ENCODE measurements around the gene ZNF627. TPM values are rescaled to one million over a fixed set of nuclear protein-coding genes. Genes with fewer than 3 reads are reported as not detected.

Gene ZNF627
- total RNA-seq, 4 donors from 2014 or later: 0.40 to 10.2 (median 7.0) TPM

- in situ Hi-C loops (cut with MboI; ENCODE audit: low pct_ligation_motif_present in 1 of 4, low pct_unique_long_range_greater_than_20kb in 1 of 4, low sequenced_read_pairs in 3 of 4) (no loop called here), intact Hi-C loops (cut with DNase I; ENCODE audit: low total_unique reads) (no loop called here)
- 79 to 81% methylated on average over 2 to 6 of the region's 6 CpGs for WGBS, 2 donors (ENCODE audit: low coverage in 1 of 2)
- Histone ChIP-seq H3K9me3 (no peaks in the 10 kb centered on the region), H3K36me3 (no peaks in the 10 kb centered on the region), H3K4me3 (no peak overlapping the region), H3K27me3 (no peaks in the 10 kb centered on the region), H3K4me1 (peaks cover 0 to 16% (median 7%) of the 10 kb centered on the region in 4 donors), H3K27ac (no peak overlapping the region)
- TF ChIP-seq POLR2A (IDR thresholded peaks at IDR 0.05): no peak
- no peak for TF ChIP-seq CTCF (IDR thresholded peaks at IDR 0.05)
- no peak for TF ChIP-seq POLR2AphosphoS5 (IDR thresholded peaks at IDR 0.05)
- no peak for TF ChIP-seq EP300 (IDR thresholded peaks at IDR 0.05; ENCODE audit: low read depth)
- no peak for DNase-seq
Observed at GRCh38 chr19:11586331-11586730, 11.0 kb upstream of the ZNF627 start.

- Histone ChIP-seq H3K27me3 (no peaks in the 10 kb centered on the region), H3K27ac (no peak overlapping the region), H3K9me3 (no peaks in the 10 kb centered on the region), H3K4me1 (peaks cover 0 to 6% (median 3%) of the 10 kb centered on the region in 4 donors), H3K36me3 (no peaks in the 10 kb centered on the region), H3K4me3 (no peak overlapping the region)
- 0 to 6% methylated on average over 3 to 7 of the region's 7 CpGs for WGBS, 2 donors (ENCODE audit: low coverage in 1 of 2)
- DNase-seq: peak; percentile 81
- TF ChIP-seq CTCF (IDR thresholded peaks at IDR 0.05) (peak; percentile 86 to 94 (median 90)), EP300 (IDR thresholded peaks at IDR 0.05; ENCODE audit: low read depth) (no peak)
- in situ Hi-C loops (cut with MboI; ENCODE audit: low pct_ligation_motif_present in 1 of 4, low pct_unique_long_range_greater_than_20kb in 1 of 4, low sequenced_read_pairs in 3 of 4): no loop called here
- intact Hi-C loops (cut with DNase I; ENCODE audit: low total_unique reads): no loop called here
Observed at GRCh38 chr19:11587302-11587974, 9.8 kb upstream of the ZNF627 start.

GRCh38 chr19:11587975-11588631 is 9.2 kb upstream of the ZNF627 start:
- Histone ChIP-seq H3K27ac (no peak overlapping the region), H3K9me3 (no peaks in the 10 kb centered on the region), H3K4me1 (peaks cover 0 to 6% (median 2%) of the 10 kb centered on the region in 4 donors), H3K4me3 (no peak overlapping the region), H3K36me3 (no peaks in the 10 kb centered on the region), H3K27me3 (no peaks in the 10 kb centered on the region)
- TF ChIP-seq EP300 (IDR thresholded peaks at IDR 0.05; ENCODE audit: low read depth) (no peak), CTCF (IDR thresholded peaks at IDR 0.05) (peak in 1 of 5 experiments; percentile 5)
- 20 to 53% methylated on average over 1 to 13 of the region's 13 CpGs for WGBS, 2 donors (ENCODE audit: low coverage in 1 of 2)
- in situ Hi-C loops (cut with MboI; ENCODE audit: low pct_ligation_motif_present in 1 of 4, low pct_unique_long_range_greater_than_20kb in 1 of 4, low sequenced_read_pairs in 3 of 4) (no loop called here), intact Hi-C loops (cut with DNase I; ENCODE audit: low total_unique reads) (no loop called here)
- DNase-seq: no peak

- TF ChIP-seq EP300 (IDR thresholded peaks at IDR 0.05; ENCODE audit: low read depth) (no peak), POLR2AphosphoS5 (IDR thresholded peaks at IDR 0.05) (no peak), CTCF (IDR thresholded peaks at IDR 0.05) (no peak), POLR2A (IDR thresholded peaks at IDR 0.05) (no peak)
- Histone ChIP-seq H3K27me3 (no peaks in the 10 kb centered on the region), H3K36me3 (no peaks in the 10 kb centered on the region), H3K4me1 (peaks cover 7 to 18% (median 11%) of the 10 kb centered on the region in 4 donors), H3K9me3 (no peaks in the 10 kb centered on the region), H3K4me3 (no peak overlapping the region), H3K27ac (no peak overlapping the region)
- in situ Hi-C loops (cut with MboI; ENCODE audit: low pct_ligation_motif_present in 1 of 4, low pct_unique_long_range_greater_than_20kb in 1 of 4, low sequenced_read_pairs in 3 of 4): no loop called here
- intact Hi-C loops (cut with DNase I; ENCODE audit: low total_unique reads): no loop called here
- DNase-seq: no peak
- WGBS, 2 donors (ENCODE audit: low coverage in 1 of 2): 84 to 94% methylated on average over 3 to 4 of the region's 4 CpGs
Observed at GRCh38 chr19:11594084-11594483, 3.2 kb upstream of the ZNF627 start.
